ENCODE data around the gene PLPP4. TPM values are rescaled to one million over a fixed set of nuclear protein-coding genes. Genes with fewer than 3 reads are reported as not detected.

The PLPP4 gene
- polyA plus RNA-seq, 1 donor from 2014 or later, result 4.4 TPM

DNA sequence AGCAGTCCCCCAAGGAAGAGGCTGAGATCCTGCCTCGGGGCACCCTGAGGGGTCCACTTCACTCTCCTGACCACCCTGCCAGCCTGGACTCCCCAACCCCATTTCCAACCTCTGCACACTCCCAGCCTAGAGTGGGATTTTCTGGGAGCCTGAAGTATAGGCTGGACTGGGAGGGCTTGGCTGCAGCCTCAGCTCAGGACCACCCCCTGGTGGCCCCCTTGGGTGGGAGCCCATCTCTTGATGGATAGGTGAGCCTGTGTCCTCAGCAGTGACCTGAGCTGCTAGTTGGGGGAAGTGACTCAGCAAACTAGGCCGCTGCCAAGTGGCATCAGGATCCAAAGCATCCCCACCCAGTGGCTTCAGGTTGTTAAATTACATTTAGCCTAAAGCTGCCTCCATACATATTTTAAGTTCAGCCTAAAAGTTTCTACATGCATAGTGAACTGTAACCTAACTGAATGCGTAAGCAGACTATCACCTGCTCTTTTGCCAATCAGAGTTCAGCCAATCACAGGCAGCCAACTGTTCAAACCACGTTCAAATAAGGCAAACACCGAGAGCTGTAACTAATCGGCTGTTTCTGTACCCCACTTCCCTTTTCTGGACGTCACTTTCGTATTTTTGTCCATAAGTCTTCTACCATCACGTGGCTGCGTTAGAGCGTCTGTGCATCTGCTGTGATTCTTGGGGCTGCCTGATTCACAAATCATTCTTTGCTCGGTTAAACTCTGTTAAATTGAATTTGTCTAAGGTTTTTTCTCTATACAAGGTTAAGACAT, 144.0 kb downstream of the PLPP4 start:
- Histone ChIP-seq H3K79me2 (replicated peaks; ENCODE audit: insufficient read depth, low read length) (no peaks in the 10 kb centered on the region), H2AFZ (ENCODE audit: low read depth, low read length) (no peak overlapping the region), H3K4me2 (ENCODE audit: low read length) (no peak overlapping the region), H3F3A (ENCODE audit: insufficient read depth, low read length, poor library complexity, severe bottlenecking) (no peaks in the 10 kb centered on the region), H3K9ac (ENCODE audit: low read length) (no peak overlapping the region), H3K4me3 (ENCODE audit: low read length) (no peak overlapping the region), H3K27ac (ENCODE audit: low read length) (no peak overlapping the region), H3K27me3 (ENCODE audit: insufficient read depth, low read depth, low read length) (no peaks in the 10 kb centered on the region), H3K9me3 (ENCODE audit: low read length) (no peaks in the 10 kb centered on the region), H4K20me1 (ENCODE audit: insufficient read depth) (no peaks in the 10 kb centered on the region), H3K9me2 (ENCODE audit: insufficient read depth, low read length) (no peaks in the 10 kb centered on the region), H3K36me3 (ENCODE audit: insufficient read depth, low read length) (no peaks in the 10 kb centered on the region)
- TF ChIP-seq RAD21 (conservative IDR thresholded peaks at IDR 0.05) (no peak), SMC3 (conservative IDR thresholded peaks at IDR 0.05; ENCODE audit: poor library complexity) (no peak), POLR2AphosphoS5 (IDR thresholded peaks at IDR 0.05) (no peak), MXI1 (conservative IDR thresholded peaks at IDR 0.05; ENCODE audit: poor library complexity, severe bottlenecking) (no peak)
- TF ChIP-seq, protein P1, sequence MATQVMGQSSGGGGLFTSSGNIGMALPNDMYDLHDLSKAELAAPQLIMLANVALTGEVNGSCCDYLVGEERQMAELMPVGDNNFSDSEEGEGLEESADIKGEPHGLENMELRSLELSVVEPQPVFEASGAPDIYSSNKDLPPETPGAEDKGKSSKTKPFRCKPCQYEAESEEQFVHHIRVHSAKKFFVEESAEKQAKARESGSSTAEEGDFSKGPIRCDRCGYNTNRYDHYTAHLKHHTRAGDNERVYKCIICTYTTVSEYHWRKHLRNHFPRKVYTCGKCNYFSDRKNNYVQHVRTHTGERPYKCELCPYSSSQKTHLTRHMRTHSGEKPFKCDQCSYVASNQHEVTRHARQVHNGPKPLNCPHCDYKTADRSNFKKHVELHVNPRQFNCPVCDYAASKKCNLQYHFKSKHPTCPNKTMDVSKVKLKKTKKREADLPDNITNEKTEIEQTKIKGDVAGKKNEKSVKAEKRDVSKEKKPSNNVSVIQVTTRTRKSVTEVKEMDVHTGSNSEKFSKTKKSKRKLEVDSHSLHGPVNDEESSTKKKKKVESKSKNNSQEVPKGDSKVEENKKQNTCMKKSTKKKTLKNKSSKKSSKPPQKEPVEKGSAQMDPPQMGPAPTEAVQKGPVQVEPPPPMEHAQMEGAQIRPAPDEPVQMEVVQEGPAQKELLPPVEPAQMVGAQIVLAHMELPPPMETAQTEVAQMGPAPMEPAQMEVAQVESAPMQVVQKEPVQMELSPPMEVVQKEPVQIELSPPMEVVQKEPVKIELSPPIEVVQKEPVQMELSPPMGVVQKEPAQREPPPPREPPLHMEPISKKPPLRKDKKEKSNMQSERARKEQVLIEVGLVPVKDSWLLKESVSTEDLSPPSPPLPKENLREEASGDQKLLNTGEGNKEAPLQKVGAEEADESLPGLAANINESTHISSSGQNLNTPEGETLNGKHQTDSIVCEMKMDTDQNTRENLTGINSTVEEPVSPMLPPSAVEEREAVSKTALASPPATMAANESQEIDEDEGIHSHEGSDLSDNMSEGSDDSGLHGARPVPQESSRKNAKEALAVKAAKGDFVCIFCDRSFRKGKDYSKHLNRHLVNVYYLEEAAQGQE (IDR thresholded peaks at IDR 0.05; ENCODE audit: borderline replicate concordance), result no peak

GRCh38 chr10:120601999-120602398, 145.0 kb downstream of the PLPP4 start:
- TF ChIP-seq EZH2 (IDR thresholded peaks at IDR 0.05; ENCODE audit: borderline replicate concordance, insufficient read depth, low read length, poor library complexity, severe bottlenecking) (no peak), TAF1 (IDR thresholded peaks at IDR 0.05; ENCODE audit: low read depth) (no peak), EP300 (conservative IDR thresholded peaks at IDR 0.05; ENCODE audit: poor library complexity, severe bottlenecking) (no peak), SMC3 (conservative IDR thresholded peaks at IDR 0.05; ENCODE audit: poor library complexity) (no peak), RAD21 (conservative IDR thresholded peaks at IDR 0.05) (no peak), POLR2AphosphoS5 (IDR thresholded peaks at IDR 0.05) (no peak), MXI1 (conservative IDR thresholded peaks at IDR 0.05; ENCODE audit: poor library complexity, severe bottlenecking) (no peak)
- TF ChIP-seq, protein P2, sequence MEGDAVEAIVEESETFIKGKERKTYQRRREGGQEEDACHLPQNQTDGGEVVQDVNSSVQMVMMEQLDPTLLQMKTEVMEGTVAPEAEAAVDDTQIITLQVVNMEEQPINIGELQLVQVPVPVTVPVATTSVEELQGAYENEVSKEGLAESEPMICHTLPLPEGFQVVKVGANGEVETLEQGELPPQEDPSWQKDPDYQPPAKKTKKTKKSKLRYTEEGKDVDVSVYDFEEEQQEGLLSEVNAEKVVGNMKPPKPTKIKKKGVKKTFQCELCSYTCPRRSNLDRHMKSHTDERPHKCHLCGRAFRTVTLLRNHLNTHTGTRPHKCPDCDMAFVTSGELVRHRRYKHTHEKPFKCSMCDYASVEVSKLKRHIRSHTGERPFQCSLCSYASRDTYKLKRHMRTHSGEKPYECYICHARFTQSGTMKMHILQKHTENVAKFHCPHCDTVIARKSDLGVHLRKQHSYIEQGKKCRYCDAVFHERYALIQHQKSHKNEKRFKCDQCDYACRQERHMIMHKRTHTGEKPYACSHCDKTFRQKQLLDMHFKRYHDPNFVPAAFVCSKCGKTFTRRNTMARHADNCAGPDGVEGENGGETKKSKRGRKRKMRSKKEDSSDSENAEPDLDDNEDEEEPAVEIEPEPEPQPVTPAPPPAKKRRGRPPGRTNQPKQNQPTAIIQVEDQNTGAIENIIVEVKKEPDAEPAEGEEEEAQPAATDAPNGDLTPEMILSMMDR (IDR thresholded peaks at IDR 0.05; ENCODE audit: poor library complexity, severe bottlenecking), result no peak
- TF ChIP-seq, protein P1 (IDR thresholded peaks at IDR 0.05; ENCODE audit: borderline replicate concordance), result no peak

More at GRCh38 chr10:120601999-120602398, 145.0 kb downstream of the PLPP4 start:
- Histone ChIP-seq H4K20me1 (ENCODE audit: insufficient read depth) (no peaks in the 10 kb centered on the region), H3K9me3 (ENCODE audit: low read length) (no peaks in the 10 kb centered on the region), H3K4me3 (ENCODE audit: low read length) (no peak overlapping the region), H3K79me2 (replicated peaks; ENCODE audit: insufficient read depth, low read length) (no peaks in the 10 kb centered on the region), H3K9me2 (ENCODE audit: insufficient read depth, low read length) (no peaks in the 10 kb centered on the region), H3K27me3 (ENCODE audit: insufficient read depth, low read depth, low read length) (no peaks in the 10 kb centered on the region), H3K9ac (ENCODE audit: low read length) (no peak overlapping the region), H3K4me2 (ENCODE audit: low read length) (no peak overlapping the region), H2AFZ (ENCODE audit: low read depth, low read length) (no peak overlapping the region), H3K27ac (ENCODE audit: low read length) (no peak overlapping the region), H3F3A (ENCODE audit: insufficient read depth, low read length, poor library complexity, severe bottlenecking) (no peaks in the 10 kb centered on the region), H3K36me3 (ENCODE audit: insufficient read depth, low read length) (no peaks in the 10 kb centered on the region)

All from neural cell (in vitro differentiated cells).